Pulmonary artery endothelial cell (primary cell): Measurements from ENCODE around the gene BIRC6. TPM values are rescaled to one million over a fixed set of nuclear protein-coding genes. Genes with fewer than 3 reads are reported as not detected.
"Not testable (repeated sequence)": the region's sequence is repeated elsewhere in the genome, so short reads cannot be mapped to it uniquely, and the experiment has no call there.

Experiments
- DNase-seq: peaks from one replicate; pipeline ENCODE4 v3.0.0-alpha.2; 2011; ENCODE audit warnings: low read depth, low spot score
- total RNA-seq: library from RNA; depleted of rRNA; stranded (reverse); fragments of >200 nt; gene quantifications from 2 replicates; pipeline ENCODE4 v1.2.3, GENCODE V29; 2014

Gene BIRC6, protein sequence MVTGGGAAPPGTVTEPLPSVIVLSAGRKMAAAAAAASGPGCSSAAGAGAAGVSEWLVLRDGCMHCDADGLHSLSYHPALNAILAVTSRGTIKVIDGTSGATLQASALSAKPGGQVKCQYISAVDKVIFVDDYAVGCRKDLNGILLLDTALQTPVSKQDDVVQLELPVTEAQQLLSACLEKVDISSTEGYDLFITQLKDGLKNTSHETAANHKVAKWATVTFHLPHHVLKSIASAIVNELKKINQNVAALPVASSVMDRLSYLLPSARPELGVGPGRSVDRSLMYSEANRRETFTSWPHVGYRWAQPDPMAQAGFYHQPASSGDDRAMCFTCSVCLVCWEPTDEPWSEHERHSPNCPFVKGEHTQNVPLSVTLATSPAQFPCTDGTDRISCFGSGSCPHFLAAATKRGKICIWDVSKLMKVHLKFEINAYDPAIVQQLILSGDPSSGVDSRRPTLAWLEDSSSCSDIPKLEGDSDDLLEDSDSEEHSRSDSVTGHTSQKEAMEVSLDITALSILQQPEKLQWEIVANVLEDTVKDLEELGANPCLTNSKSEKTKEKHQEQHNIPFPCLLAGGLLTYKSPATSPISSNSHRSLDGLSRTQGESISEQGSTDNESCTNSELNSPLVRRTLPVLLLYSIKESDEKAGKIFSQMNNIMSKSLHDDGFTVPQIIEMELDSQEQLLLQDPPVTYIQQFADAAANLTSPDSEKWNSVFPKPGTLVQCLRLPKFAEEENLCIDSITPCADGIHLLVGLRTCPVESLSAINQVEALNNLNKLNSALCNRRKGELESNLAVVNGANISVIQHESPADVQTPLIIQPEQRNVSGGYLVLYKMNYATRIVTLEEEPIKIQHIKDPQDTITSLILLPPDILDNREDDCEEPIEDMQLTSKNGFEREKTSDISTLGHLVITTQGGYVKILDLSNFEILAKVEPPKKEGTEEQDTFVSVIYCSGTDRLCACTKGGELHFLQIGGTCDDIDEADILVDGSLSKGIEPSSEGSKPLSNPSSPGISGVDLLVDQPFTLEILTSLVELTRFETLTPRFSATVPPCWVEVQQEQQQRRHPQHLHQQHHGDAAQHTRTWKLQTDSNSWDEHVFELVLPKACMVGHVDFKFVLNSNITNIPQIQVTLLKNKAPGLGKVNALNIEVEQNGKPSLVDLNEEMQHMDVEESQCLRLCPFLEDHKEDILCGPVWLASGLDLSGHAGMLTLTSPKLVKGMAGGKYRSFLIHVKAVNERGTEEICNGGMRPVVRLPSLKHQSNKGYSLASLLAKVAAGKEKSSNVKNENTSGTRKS (N-terminal part only)
- total RNA-seq = 159 and 176 TPM in 2 replicates

DNA sequence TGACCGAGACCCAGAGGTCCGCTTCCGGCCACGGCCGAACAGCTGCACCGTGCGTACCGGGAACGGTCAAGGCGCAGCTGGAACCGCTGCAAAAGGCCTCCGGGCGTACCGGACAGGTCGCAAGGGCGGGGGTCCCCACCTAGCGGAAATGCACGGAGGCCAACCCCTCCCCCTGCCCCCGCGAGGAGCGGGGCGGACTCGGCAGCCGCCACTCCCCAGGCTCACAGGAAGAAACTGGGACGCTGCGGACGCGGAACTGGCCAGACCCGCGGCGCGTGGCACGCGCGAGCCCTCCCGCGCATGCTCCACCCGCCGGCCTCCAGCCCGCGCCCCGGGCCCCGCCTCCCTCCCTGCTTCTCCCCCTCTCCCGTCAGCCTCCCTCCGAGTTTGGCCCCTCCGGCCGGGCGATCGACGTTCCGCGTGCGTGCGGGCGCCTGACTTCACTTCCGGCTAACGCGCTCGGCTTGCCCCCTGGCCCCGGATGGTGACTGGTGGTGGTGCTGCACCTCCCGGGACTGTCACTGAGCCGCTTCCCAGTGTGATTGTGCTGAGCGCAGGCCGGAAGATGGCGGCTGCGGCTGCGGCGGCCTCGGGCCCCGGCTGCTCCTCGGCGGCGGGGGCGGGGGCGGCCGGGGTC, at the start of gene BIRC6:
BIRC6 (plus strand) TSS at position 343 of the 637 bp plus-strand sequence; CDS start at position 482, 139 bp downstream.
- DNase-seq = peak; percentile 82

DNA sequence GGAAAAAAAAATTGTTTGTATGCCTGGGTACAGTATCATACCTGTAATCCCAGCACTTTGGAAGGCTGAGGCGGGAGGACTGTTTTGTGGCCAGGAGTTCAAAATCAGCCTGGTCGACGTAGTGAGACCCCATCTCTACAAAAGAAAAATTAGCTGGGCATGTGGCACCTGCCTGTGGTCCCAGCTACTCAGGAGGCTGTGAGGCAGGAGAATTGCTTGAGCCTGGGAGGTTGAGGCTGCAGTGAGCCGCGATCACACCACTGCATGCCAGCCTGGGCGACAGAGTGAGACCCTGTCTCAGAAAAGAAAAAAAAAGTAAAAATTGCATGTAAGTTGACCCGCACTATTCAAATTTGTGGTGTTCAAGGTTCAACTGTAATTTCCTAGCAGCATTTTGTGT, 46.2 kb upstream of the BIRC6 start:
- no peak for DNase-seq

DNA sequence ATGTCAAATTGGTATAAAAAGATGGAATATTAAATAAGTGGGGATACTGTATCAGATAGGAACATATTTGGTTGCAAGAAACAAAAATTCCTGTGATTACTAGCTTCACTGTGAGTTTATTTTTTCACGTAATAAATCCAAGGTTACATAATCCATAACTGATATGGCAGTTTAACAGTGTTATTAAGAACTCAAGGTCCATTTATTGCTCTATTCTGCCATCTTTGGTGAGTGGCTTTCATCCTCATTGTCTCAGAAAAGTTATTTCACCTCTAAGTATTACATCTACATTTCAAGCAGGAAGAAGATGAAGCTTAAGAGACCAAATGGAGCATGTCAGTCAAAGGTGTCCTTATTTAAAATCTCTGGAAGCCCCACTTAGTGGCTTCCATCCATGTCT, 41.9 kb upstream of the BIRC6 start:
- DNase-seq = no peak

DNA sequence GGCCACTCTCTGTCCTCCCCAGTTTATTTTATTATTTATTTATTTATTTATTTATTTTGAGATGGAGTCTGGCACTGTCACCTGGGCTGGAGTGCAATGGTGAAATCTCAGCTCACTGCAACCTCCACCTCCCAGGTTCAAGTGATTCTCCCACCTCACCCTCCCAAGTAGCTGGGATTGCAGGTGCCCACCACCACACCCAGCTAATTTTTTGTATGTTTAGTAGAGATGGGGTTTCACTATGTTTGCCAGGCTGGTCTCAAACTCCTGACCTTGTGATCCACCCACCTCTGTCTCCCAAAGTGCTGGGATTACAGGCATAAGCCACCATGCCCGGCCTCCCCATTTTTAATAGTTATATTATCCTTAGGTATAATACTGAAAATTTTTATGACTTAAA, 28.1 kb upstream of the BIRC6 start:
- not testable (repeated sequence) for DNase-seq

DNA sequence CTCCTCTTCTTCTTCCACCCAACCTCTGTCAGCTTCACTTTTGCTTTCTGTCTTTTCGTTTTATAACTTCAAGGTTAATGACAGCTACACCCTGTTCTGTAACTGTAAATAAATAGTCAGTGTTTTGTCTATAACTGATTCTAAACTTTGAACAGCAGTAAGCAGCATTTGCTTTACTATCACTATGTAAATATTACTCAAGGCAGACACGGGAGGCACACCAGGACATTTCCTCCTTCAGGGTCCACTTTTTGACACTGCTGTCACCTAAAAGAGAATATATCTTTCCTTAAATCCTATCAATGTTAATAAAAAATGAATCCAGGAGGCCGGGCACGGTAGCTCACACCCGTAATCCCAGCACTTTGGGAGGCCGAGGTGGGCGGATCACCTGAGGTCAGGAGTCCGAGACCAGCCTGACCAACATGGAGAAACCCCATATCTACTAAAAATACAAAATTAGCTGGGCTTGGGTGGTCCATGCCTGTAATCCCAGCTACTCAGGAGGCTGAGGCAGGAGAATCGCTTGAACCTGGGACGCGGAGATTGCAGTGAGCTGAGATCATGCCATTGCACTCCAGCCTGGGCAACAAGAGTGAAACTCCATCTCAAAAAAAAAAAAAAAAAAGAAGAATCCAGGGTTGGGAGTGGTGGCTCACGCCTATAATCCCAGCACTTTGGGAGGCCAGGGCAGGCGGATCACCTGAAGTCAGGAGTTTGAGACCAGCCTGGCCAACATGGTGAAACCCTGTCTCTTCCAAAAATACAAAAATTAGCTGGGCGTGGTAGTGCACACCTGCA, 27.4 kb upstream of the BIRC6 start:
- DNase-seq = not testable (repeated sequence)

DNA sequence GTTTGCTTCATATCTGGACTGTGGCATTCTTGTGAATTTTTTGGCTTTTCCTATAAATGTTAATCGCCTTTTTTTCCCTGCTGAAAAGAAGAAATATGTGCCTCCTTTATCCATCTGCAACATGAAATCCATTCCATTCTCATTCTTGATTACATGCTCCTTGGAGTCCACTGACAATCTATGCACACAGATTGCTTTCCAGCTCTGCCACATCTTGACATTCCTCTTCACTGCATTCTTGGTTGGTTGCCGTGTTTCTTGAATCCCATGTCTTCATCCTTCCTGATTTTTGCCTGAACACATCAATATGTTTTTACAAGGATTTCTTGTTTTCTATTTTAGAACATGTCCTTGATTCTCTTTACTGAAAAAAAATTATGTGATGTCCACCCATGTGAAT, 26.7 kb upstream of the BIRC6 start:
- DNase-seq = no peak

DNA sequence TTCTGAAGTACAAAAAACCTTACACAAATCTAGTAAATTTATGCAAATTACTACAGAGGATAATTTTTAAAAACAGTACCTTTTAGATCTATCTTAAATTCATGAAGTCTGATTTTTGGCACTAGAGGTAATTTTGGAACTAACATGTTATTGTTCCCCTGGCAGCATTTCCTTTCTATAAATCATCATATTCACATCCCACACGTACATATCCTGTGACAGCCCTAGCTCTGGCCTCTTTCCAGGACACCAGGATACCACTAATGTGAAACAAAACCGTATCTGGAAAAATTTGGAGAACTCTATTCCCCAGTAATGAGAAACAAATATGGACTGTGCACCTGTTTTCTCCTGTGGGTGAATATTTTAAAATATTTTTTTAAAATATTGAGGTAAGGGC, 14.0 kb upstream of the BIRC6 start:
- DNase-seq = peak; percentile 81

DNA sequence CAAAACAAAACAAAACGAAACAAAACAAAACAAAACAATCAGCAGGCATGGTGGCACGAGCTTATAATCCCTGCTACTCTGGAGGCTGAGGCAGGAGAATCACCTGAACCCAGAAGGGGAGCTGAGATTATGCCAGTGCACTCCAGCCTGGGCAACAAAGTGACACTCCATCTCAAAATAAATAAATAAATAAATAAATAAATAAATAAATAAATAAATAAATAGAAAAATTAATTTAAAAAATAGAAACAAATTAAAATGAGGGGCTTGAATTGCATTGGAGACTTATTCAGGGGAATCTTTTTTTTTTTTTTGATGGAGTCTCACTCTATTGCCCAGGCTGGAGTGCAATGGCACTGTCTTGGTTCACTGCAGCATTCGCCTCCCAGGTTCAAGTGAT, 6.0 kb upstream of the BIRC6 start:
- not testable (repeated sequence) for DNase-seq

DNA sequence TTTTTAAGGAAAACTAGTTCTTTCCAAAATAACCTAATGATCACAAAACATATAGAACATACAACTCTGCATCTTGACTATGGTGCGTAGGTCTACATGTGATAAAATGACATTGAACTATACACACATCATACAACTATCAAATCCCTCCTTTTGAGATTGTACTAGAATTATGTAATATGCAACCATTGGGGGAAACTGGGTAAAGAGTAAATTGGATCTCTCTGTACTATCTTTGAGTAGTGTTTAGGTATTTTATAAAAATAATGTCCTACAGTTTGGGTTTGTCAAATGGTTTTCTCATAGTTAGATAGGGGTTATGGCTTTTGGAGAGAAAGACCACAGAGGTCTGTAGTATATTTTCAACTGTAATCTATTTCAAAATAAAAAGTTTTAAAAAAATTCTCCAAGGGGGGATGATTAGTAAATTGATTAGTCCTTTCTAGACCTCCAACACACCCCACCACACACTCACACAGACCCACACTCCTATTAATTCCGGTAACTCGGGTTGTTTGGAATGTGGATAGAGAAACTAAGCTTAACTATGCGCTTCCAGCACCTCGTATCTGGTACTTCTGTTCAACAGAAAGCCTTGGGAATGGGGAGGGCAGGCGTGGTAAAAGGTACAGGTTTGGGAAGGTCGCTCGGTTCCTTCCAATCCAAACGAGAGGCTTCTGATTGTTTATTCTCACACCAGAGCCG, 695 bp upstream of the BIRC6 start:
- no peak for DNase-seq

DNA sequence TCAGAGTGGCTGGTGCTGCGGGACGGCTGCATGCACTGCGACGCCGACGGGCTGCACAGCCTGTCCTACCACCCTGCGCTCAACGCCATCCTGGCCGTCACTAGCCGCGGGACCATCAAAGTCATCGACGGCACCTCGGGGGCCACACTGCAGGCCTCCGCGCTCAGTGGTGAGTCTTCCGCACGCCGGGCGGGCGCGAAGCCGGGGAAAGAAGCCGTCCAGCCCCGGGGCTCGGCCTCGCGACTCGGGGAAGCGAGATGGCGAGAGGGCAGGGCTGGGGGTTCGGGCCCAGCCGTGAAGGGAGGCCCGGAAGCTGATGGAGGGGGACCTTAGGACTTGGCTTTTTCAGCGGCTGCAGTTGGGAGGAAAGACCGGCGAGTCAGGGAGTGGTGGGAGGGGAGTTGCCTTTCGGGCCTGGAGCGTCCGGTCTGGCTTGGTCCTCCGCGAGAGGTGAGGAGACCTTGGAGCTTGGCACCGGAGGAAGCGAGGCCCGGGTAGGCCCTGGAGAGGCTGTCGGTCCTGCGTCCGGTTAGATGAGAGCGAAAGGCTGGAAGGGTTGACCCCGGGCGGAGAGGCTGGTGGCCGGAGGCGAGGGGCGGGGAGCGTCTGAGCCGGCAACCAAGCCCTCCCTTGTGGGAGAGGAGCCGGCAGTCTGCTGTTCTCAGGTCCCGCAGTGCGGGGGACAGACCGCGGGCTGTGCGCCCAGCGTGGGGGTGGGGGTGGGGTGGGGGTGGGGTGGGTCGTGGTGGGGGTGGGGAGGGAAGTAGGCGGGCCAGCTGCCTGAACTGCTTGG, 691 bp downstream of the BIRC6 start:
- DNase-seq = no peak

DNA sequence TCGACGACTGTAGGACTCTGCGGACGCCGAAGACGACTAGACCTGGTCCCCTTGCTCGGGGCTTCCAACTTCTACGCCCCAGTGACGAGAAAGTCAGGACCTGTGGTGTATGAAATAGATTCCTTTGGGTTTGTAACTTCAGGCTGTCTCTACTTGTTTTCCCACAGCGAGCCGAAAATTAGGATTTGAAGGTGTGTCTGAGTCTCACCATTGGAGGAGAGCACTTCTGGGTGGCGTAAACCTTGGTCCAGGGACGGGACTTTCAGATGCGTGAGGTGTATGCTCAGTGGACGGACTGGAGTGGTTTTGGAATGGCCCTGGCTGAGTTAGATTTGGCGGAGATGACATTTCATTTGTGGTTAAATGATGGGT, 1.3 kb downstream of the BIRC6 start:
- DNase-seq = no peak

DNA sequence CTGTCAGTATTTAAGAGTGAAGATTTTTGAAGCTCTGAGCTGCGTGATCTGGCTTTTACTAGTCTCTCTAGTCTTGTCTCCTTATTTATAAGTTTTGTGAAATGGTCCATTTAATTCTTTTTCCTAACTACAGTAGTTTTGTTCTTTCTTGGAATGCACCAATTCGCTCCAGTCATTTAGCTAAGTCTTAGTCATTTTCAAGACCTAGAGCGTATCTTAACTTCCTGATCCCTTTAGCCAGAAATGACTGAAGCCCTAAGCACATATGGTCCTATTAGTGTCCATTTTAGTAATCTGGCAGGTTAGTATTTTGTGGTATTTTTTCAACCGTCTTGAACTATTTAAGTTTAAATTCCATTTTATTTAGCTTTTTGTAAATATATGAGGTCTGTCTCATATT, 3.6 kb downstream of the BIRC6 start:
- no peak for DNase-seq

DNA sequence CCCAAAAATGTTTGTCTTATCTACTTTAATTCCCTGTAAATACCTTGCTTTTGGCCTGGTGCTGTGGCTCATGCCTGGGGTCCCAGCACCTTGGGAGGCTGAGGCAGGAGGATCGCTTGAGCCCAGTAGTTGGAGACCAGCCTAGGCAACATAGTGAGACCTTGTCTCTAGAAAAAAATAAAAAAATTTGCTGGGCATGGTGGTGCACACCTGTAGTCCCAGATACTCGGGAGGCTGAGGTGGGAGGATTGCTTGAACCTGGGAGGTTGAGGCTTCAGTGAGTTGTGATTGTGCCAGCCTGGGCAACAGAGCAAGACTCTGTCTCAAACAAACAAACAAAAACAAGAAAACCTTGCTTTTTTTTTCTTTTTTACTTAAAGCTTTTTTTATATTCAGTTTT, 6.2 kb downstream of the BIRC6 start:
- not testable (repeated sequence) for DNase-seq

DNA sequence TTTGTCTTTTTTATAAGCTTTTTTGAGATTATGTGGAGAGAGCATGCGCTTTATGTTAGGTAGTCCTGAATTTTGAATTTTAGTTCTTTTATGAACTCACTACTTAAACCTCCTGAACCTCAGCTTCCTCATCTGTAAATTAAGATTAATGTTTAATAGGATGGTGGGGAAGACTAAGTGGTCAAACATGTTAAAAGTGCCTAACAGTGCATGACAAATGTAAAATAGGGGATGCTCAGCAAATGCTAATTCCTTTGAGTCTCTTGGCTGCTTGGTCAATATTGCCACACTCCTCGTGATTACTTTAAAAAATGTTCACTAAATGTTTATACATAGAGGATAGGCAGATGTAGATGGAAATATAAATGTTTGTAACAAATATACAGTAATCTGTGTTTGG, 6.8 kb downstream of the BIRC6 start:
- no peak for DNase-seq

DNA sequence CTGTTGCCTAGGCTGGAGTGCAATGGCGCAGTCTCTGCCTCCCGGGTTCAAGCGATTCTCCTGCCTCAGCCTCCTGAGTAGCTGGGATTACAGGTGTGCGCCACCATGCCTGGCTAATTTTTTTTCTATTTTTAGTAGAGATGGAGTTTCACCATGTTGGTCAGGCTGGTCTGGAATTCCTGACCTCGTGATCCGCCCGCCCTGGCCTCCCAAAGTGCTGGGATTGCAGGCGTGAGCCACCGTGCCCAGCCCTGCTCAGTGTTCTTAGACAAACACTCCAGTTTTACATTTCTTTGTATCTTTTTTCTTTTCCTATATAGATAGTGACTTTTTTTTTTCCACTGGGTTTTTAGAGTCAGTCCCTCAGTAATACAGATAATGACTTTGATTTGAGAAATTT, 7.5 kb downstream of the BIRC6 start:
- not testable (repeated sequence) for DNase-seq

DNA sequence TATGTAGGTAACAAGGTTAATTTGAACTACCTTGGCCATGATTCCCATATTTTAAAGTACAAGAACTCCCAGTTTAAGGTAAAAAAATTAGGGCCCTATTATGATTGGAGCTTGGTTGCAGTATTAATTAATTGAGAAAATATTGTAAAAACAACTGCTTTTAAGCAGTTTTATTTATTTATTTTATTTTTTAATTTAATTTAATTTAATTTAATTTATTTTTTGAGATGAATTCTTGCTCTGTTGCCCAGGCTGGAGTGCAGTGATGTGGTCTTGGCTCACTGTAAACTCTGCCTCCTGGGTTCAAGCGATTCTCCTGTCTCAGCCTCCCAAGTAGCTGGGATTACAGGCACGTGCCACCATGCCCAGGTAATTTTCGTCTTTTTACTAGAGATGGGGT, 8.9 kb downstream of the BIRC6 start:
- DNase-seq = not testable (repeated sequence)

DNA sequence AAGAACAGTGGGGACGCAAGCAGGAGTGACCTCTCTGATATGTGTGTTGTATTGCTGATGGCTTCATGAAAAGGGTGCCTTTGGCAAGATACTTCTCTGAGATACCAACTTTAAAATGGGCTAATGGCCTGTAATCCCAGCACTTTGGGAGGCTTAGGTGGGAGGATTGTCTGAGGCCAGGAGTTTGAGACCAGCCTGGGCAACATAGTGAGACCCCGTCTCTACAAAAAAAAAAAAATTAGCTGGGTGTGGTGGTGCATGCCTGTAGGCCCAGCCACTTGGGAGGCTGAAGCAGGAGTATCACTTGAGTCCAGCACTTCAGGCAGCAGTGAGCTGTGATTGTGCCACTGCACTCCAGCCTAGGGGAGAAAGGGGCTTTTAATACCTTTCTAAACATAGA, 9.8 kb downstream of the BIRC6 start:
- no peak for DNase-seq

DNA sequence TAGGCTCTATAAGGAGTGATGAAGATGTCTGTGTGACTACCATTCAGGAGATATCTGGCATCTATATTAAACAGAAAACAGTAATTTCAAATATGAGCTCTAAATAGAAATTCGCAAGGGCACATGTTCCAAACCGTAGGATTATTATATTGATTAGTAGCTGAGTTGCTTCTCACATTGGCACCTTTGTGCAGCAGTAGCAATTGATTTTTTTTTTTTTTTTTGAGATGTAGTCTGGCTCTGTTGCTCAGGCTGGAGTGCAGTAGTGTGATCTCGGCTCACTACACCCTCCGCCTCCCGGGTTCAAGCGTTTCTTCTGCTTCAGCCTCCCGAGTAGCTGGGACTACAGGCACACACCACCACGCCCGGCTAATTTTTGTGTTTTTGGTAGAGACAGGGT, 12.4 kb downstream of the BIRC6 start:
- no peak for DNase-seq

DNA sequence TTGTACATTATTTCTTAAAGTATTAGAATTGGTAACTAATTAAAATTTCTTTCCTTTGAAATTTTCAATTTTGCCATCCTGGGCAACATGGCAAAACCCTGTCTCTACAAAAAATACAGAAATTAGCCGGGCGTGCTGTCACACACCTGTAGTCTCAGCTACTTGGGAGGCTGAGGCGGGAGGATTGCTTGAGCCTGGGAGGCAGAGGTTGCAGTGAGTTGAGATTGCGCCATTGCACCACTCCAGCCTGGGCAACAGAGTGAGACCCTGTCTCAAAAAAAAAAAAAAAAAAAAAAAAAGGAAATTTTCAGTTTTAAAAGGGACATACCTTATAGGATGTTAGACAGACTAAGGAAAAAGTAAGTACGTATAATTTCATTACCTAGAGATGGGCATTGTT, 14.1 kb downstream of the BIRC6 start:
- not testable (repeated sequence) for DNase-seq
